GM21723 (cell line): ENCODE measurements around the gene DVL1.
"Not testable (repeated sequence)": the region's sequence is repeated elsewhere in the genome, so short reads cannot be mapped to it uniquely, and the experiment has no call there.

Experiments used
- ATAC-seq: cut with Tn5 transposase; IDR thresholded peaks from one replicate; pipeline ENCODE4 v1.9.1; 2021; ENCODE audit warnings: mild to moderate bottlenecking, moderate library complexity; ENCODE audit not compliant: unreplicated experiment

The DVL1 gene

GRCh38 chr1:1349256-1350012, at the start of gene DVL1:
DVL1 (minus strand) TSS chr1:1349418; CDS start chr1:1349065, 353 bp downstream.
- peak; percentile 57 for ATAC-seq

GRCh38 chr1:1398677-1399186, 49.5 kb upstream of the DVL1 start:
- peak; percentile 7 for ATAC-seq

- no peak for ATAC-seq
Observed at GRCh38 chr1:1397839-1398523, 48.8 kb upstream of the DVL1 start.

GRCh38 chr1:1395166-1395565, 45.9 kb upstream of the DVL1 start:
- no peak for ATAC-seq

GRCh38 chr1:1394116-1394515, 44.9 kb upstream of the DVL1 start:
- no peak for ATAC-seq

- no peak for ATAC-seq
Observed at GRCh38 chr1:1393428-1393827, 44.2 kb upstream of the DVL1 start.

GRCh38 chr1:1393014-1393413, 43.8 kb upstream of the DVL1 start:
- no peak for ATAC-seq

- ATAC-seq, result no peak
Observed at GRCh38 chr1:1391225-1391624, 42.0 kb upstream of the DVL1 start.

- ATAC-seq, result no peak
Observed at GRCh38 chr1:1390675-1391074, 41.5 kb upstream of the DVL1 start.

- ATAC-seq, result no peak
Observed at GRCh38 chr1:1388078-1388472, 38.9 kb upstream of the DVL1 start.

GRCh38 chr1:1387098-1388077, 38.2 kb upstream of the DVL1 start:
- ATAC-seq, result no peak

GRCh38 chr1:1385931-1386330, 36.7 kb upstream of the DVL1 start:
- no peak for ATAC-seq

GRCh38 chr1:1385339-1385738, 36.1 kb upstream of the DVL1 start:
- ATAC-seq, result not testable (repeated sequence)

- ATAC-seq, result no peak
Observed at GRCh38 chr1:1381294-1381693, 32.1 kb upstream of the DVL1 start.

- ATAC-seq, result no peak
Observed at GRCh38 chr1:1380860-1381259, 31.6 kb upstream of the DVL1 start.

- no peak for ATAC-seq
Observed at GRCh38 chr1:1377540-1378205, 28.5 kb upstream of the DVL1 start.

- no peak for ATAC-seq
Observed at GRCh38 chr1:1376551-1377226, 27.5 kb upstream of the DVL1 start.

- peak; percentile 74 for ATAC-seq
Observed at GRCh38 chr1:1374929-1375662, 25.9 kb upstream of the DVL1 start, which contains the start of gene AURKAIP1. AURKAIP1 (minus strand) TSS chr1:1375207; CDS start chr1:1374756, 451 bp downstream.

- peak; percentile 6 for ATAC-seq
Observed at GRCh38 chr1:1374589-1374928, 25.3 kb upstream of the DVL1 start.
